Measurements from ENCODE around the gene SNTA1. TPM values are rescaled to one million over a fixed set of nuclear protein-coding genes. Genes with fewer than 3 reads are reported as not detected.

The SNTA1 gene
- total and polyA plus RNA-seq, 2 of the 13 experiments (the other 11 are each of a cell fraction or from before 2014, with no cell fraction given), result 16.4 to 18.3 TPM

DNA sequence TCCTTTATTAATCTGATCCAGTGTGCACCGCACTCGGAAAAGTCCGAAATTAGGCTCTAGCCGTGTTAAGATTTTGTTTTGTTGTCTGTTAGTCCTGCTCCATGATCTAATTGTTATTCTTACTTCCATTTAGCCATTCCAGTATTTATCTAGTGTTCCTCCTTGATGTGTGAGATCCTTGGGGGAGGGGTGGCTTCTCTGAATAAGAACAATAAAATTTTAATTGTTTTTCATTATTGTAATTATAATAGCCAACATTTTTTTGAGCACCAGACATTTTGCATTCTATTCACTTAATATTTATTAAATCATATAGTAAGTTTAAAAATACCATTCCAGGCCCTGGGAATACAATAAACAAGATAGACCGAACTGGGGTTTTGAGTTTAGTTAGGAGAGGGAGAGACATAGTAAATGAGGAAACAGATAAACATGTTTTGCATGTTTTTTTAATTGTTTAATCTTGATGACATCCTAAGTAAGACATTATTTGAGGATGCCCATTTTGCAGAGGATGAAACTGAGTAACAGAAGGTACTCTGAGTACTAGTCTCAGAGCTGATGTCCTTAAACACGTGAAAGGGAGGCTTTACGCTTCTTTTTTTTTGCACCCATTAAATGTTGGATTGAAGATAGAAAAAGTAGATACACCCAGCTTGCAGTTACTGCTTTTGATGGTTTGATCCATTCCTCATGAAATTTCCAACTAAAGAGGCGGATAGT, 47.5 kb upstream of the SNTA1 start:
- intact Hi-C loops (cut with micrococcal nuclease; ENCODE audit: unreplicated experiment), result no loop called here
- H3K36me3 ChIP-seq (replicated peaks in 1 of 2; ENCODE audit: control insufficient read depth in 1 of 2, insufficient read depth in 2 of 2, low read length in 2 of 2), result peaks cover 0 to 4% of the 10 kb centered on the region in 2 experiments; a peak in 2 of 5 replicates
- H3K4me2 ChIP-seq (ENCODE audit: low read depth, low read length), result peak overlapping the region; percentile 100
- ChIA-PET CTCF (ENCODE audit: low intra/inter-chr PET ratio, low total read pairs) (no interaction called here), POLR2A (interaction anchor here (1.2 to 2.5 kb wide), 11 partner anchors 16 to 621 kb away, joined by 3 to 28 read pairs (median 7); partner anchors contain the start of genes EIF2S2, SNTA1 and ZNF341)
- in situ Hi-C loops (cut with HindIII; ENCODE audit: extremely low pct_ligation_motif_present, low pct_unique_long_range_greater_than_20kb), result no loop called here
- peak overlapping the region; percentile 91 for H3K27ac ChIP-seq (ENCODE audit: extremely low read length, insufficient read depth, low read length)
- H3K4me1 ChIP-seq (ENCODE audit: insufficient read depth, low read length), result peaks cover 34% of the 10 kb centered on the region
- peak overlapping the region; percentile 96 for H3K9ac ChIP-seq (ENCODE audit: insufficient read depth, low read depth, low read length)
- peak overlapping the region; percentile 88 to 92 (median 89) for H3K4me3 ChIP-seq (replicated peaks in 1 of 3; ENCODE audit: insufficient read depth in 1 of 3, low read depth in 2 of 3, low read length in 3 of 3)
- H3K79me2 ChIP-seq (ENCODE audit: insufficient read depth, low read length), result peaks cover 42% of the 10 kb centered on the region
- H3K27me3 ChIP-seq (ENCODE audit: control insufficient read depth in 1 of 2, insufficient read depth in 2 of 2, low read length in 2 of 2), result peaks cover 0 to 5% of the 10 kb centered on the region in 2 experiments; a peak in 1 of 5 replicates
- no peak overlapping the region for H2AFZ ChIP-seq (ENCODE audit: low read length)
- ATAC-seq (no peak), FAIRE-seq (no peak), DNase-seq (ENCODE audit: low spot score) (no peak)
- H3K9me3 ChIP-seq (ENCODE audit: low read length), result no peaks in the 10 kb centered on the region
- BruUV-seq (replicated peaks), result TSS peak; percentile 66
- H4K20me1 ChIP-seq (ENCODE audit: insufficient read depth, low read length), result peaks cover 12% of the 10 kb centered on the region; the same call in 1 of the 2 replicates
- 53% methylated on average over 8 of the region's 8 CpGs for WGBS (ENCODE audit: low lambda C conversion rate)
- no peak for TF ChIP-seq NFE2L1 (CRISPR knock-in tag; IDR thresholded peaks at IDR 0.05; ENCODE audit: borderline replicate concordance)
- TF ChIP-seq ZNF629 (CRISPR knock-in tag; conservative IDR thresholded peaks at IDR 0.05), result peak; percentile 94
- TF ChIP-seq FOSL1 (CRISPR knock-in tag; IDR thresholded peaks at IDR 0.05; ENCODE audit: borderline replicate concordance), result no peak
- TF ChIP-seq ZNF317 (CRISPR knock-in tag; IDR thresholded peaks at IDR 0.05), result 0 out of 2 replicates have a peak, but pooled peaks have one; percentile 3
- TF ChIP-seq, protein P1, sequence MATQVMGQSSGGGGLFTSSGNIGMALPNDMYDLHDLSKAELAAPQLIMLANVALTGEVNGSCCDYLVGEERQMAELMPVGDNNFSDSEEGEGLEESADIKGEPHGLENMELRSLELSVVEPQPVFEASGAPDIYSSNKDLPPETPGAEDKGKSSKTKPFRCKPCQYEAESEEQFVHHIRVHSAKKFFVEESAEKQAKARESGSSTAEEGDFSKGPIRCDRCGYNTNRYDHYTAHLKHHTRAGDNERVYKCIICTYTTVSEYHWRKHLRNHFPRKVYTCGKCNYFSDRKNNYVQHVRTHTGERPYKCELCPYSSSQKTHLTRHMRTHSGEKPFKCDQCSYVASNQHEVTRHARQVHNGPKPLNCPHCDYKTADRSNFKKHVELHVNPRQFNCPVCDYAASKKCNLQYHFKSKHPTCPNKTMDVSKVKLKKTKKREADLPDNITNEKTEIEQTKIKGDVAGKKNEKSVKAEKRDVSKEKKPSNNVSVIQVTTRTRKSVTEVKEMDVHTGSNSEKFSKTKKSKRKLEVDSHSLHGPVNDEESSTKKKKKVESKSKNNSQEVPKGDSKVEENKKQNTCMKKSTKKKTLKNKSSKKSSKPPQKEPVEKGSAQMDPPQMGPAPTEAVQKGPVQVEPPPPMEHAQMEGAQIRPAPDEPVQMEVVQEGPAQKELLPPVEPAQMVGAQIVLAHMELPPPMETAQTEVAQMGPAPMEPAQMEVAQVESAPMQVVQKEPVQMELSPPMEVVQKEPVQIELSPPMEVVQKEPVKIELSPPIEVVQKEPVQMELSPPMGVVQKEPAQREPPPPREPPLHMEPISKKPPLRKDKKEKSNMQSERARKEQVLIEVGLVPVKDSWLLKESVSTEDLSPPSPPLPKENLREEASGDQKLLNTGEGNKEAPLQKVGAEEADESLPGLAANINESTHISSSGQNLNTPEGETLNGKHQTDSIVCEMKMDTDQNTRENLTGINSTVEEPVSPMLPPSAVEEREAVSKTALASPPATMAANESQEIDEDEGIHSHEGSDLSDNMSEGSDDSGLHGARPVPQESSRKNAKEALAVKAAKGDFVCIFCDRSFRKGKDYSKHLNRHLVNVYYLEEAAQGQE (IDR thresholded peaks at IDR 0.05; ENCODE audit: borderline replicate concordance in 1 of 2, low read depth in 1 of 2, low read length in 2 of 2), result no peak
- no peak for TF ChIP-seq TP53 (CRISPR knock-in tag; conservative IDR thresholded peaks at IDR 0.05)
- TF ChIP-seq CHD4 (IDR thresholded peaks at IDR 0.05; ENCODE audit: borderline replicate concordance, low read length), result peak; percentile 1; the same call in 1 of the 2 replicates
- no peak for TF ChIP-seq SRSF1 (optimal IDR thresholded peaks at IDR 0.05; ENCODE audit: low read depth, low read length)
- no peak for TF ChIP-seq ZNF619 (CRISPR knock-in tag; IDR thresholded peaks at IDR 0.05)
- TF ChIP-seq, protein P2, sequence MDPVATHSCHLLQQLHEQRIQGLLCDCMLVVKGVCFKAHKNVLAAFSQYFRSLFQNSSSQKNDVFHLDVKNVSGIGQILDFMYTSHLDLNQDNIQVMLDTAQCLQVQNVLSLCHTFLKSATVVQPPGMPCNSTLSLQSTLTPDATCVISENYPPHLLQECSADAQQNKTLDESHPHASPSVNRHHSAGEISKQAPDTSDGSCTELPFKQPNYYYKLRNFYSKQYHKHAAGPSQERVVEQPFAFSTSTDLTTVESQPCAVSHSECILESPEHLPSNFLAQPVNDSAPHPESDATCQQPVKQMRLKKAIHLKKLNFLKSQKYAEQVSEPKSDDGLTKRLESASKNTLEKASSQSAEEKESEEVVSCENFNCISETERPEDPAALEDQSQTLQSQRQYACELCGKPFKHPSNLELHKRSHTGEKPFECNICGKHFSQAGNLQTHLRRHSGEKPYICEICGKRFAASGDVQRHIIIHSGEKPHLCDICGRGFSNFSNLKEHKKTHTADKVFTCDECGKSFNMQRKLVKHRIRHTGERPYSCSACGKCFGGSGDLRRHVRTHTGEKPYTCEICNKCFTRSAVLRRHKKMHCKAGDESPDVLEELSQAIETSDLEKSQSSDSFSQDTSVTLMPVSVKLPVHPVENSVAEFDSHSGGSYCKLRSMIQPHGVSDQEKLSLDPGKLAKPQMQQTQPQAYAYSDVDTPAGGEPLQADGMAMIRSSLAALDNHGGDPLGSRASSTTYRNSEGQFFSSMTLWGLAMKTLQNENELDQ (CRISPR knock-in tag; IDR thresholded peaks at IDR 0.05; ENCODE audit: borderline replicate concordance), result no peak
- TF ChIP-seq SMC3 (IDR thresholded peaks at IDR 0.05; ENCODE audit: low read length), result no peak
- TF ChIP-seq ZNF577 (CRISPR knock-in tag; IDR thresholded peaks at IDR 0.05; ENCODE audit: borderline replicate concordance, low read depth), result no peak
- TF ChIP-seq, protein P3, sequence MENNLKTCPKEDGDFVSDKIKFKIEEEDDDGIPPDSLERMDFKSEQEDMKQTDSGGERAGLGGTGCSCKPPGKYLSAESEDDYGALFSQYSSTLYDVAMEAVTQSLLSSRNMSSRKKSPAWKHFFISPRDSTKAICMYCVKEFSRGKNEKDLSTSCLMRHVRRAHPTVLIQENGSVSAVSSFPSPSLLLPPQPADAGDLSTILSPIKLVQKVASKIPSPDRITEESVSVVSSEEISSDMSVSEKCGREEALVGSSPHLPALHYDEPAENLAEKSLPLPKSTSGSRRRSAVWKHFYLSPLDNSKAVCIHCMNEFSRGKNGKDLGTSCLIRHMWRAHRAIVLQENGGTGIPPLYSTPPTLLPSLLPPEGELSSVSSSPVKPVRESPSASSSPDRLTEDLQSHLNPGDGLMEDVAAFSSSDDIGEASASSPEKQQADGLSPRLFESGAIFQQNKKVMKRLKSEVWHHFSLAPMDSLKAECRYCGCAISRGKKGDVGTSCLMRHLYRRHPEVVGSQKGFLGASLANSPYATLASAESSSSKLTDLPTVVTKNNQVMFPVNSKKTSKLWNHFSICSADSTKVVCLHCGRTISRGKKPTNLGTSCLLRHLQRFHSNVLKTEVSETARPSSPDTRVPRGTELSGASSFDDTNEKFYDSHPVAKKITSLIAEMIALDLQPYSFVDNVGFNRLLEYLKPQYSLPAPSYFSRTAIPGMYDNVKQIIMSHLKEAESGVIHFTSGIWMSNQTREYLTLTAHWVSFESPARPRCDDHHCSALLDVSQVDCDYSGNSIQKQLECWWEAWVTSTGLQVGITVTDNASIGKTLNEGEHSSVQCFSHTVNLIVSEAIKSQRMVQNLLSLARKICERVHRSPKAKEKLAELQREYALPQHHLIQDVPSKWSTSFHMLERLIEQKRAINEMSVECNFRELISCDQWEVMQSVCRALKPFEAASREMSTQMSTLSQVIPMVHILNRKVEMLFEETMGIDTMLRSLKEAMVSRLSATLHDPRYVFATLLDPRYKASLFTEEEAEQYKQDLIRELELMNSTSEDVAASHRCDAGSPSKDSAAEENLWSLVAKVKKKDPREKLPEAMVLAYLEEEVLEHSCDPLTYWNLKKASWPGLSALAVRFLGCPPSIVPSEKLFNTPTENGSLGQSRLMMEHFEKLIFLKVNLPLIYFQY (CRISPR knock-in tag; IDR thresholded peaks at IDR 0.05; ENCODE audit: borderline replicate concordance), result no peak
